ENCODE measurements around the gene UNCX.
"Not testable (repeated sequence)": the region's sequence is repeated elsewhere in the genome, so short reads cannot be mapped to it uniquely, and the experiment has no call there.

GRCh38 chr7:1272136-1272535 lies 39.5 kb downstream of the UNCX start:
- TF ChIP-seq YY1 (IDR thresholded peaks at IDR 0.05; ENCODE audit: insufficient read depth, insufficient read length); ZNF274 (IDR thresholded peaks at IDR 0.05; ENCODE audit: low read depth, low read length): not testable (repeated sequence)

Measured in NT2/D1 (cell line).